ENCODE data around the gene GLI3.

GLI3 gene

DNA sequence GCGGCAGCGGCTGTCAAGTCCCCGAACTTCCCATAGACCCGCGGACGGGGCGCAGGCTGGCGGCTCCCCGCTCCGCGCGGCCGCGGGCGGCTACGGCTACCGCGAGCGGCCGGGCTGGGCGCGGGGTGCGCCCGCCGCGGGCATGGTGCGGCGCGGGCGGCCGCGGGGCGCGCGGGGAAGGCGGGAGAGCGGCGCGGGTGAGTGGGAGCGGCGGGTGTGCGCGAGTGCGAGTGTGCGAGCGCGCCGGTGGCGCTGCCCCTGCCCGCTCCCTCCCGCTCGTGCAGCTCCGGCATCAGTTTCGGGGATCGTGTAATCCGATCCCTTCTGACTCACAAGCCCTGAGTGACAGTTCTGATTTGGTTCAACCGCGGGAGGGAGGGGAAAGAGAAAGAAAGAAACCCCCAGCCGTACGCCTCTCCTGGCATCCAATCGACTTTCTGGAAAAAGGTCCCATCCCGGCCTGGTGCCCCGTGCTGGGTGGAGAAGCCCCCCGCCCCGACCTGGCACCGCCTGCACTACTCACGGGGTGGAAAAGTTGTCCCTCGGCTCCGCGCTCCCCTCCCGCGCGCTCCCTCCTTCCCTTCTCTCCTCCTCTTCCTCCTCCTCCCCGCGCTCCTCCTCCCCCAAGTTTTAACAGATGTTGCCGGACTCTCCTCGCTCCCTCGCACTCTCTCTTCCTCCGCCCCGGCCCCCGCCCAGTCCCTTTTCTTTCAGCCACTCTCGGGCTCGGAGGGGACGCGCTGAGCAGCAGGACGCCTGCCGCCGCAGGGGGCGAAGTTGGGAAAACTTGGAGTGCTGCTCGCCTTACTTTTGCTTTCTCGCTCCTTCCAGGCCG is at the start of gene GLI3:
TSS of gene GLI3 (minus strand) at position 234 of the 835 bp plus-strand sequence. CDS start 13,956 bp downstream, outside the sequence.
- Mint-ChIP-seq H3K27ac (peak within 1 kb of the TSS; percentile 99), H3K36me3 (ENCODE audit: low read depth) (peaks cover 7% of the 10 kb centered on the region), H3K4me1 (peaks cover 74% of the 10 kb centered on the region), H3K4me3 (peak within 1 kb of the TSS; percentile 98), H3K27me3 (ENCODE audit: low read depth, poor library complexity) (peaks cover 2% of the 10 kb centered on the region), H3K9me3 (no peaks in the 10 kb centered on the region)
- TF ChIP-seq, protein P1, sequence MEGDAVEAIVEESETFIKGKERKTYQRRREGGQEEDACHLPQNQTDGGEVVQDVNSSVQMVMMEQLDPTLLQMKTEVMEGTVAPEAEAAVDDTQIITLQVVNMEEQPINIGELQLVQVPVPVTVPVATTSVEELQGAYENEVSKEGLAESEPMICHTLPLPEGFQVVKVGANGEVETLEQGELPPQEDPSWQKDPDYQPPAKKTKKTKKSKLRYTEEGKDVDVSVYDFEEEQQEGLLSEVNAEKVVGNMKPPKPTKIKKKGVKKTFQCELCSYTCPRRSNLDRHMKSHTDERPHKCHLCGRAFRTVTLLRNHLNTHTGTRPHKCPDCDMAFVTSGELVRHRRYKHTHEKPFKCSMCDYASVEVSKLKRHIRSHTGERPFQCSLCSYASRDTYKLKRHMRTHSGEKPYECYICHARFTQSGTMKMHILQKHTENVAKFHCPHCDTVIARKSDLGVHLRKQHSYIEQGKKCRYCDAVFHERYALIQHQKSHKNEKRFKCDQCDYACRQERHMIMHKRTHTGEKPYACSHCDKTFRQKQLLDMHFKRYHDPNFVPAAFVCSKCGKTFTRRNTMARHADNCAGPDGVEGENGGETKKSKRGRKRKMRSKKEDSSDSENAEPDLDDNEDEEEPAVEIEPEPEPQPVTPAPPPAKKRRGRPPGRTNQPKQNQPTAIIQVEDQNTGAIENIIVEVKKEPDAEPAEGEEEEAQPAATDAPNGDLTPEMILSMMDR (IDR thresholded peaks at IDR 0.05) = no peak
- DNase-seq = peak; percentile 91

DNA sequence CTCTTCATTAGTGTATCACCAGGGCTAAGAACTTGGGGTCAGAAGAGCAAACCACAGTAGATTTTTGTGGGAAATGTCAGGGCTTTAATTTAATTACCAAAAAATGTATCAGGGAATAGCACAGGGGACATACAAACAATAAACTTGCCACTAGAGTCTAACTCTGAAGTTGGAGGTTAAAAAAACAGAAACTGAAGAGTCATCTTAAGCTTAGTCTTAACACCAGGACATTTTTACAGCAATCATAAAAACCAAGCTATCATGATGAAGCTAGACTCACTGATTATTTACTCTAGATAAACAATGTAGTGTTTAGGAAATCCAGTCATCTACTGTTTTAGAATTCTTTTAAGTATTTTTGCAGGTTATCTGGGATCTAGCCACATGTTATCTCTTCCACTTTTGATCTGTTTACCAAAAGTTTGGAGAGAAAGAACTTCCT is 48.4 kb upstream of the GLI3 start:
- no peaks in the 10 kb centered on the region for H3K36me3 Mint-ChIP-seq (ENCODE audit: low read depth)
- H3K4me3 Mint-ChIP-seq = no peak overlapping the region
- peaks cover 2% of the 10 kb centered on the region for H3K27me3 Mint-ChIP-seq (ENCODE audit: low read depth, poor library complexity)
- no peak overlapping the region for H3K27ac Mint-ChIP-seq
- peaks cover 29% of the 10 kb centered on the region for H3K4me1 Mint-ChIP-seq
- H3K9me3 Mint-ChIP-seq = no peaks in the 10 kb centered on the region
- TF ChIP-seq, protein P1 (IDR thresholded peaks at IDR 0.05) = no peak
- no peak for DNase-seq

DNA sequence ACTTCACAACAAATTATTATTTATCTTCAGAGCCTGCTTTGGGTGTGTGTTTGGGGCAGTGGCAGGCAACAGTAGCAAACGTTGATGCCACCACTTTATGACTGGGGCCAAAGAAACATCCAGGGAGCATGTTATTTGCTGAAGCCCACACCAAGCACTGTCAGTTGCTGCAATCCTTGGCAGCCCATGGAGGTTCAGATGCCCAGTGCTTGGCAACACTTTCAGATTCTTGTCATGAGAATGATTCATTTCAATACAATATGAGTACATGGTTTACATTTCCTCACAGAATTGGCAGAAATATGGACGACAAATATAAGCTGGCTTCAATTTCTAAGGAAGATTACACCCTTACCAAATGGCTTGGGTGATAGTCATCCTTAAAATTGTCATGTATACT is 46.5 kb upstream of the GLI3 start:
- H3K36me3 Mint-ChIP-seq (ENCODE audit: low read depth) = no peaks in the 10 kb centered on the region
- no peak for DNase-seq
- H3K4me1 Mint-ChIP-seq = peaks cover 29% of the 10 kb centered on the region
- peaks cover 8% of the 10 kb centered on the region for H3K9me3 Mint-ChIP-seq
- TF ChIP-seq, protein P1 (IDR thresholded peaks at IDR 0.05) = no peak
- no peak overlapping the region for H3K4me3 Mint-ChIP-seq
- peaks cover 2% of the 10 kb centered on the region for H3K27me3 Mint-ChIP-seq (ENCODE audit: low read depth, poor library complexity)
- no peak overlapping the region for H3K27ac Mint-ChIP-seq

- no peaks in the 10 kb centered on the region for H3K36me3 Mint-ChIP-seq (ENCODE audit: low read depth)
- DNase-seq = no peak
- H3K4me3 Mint-ChIP-seq = no peak overlapping the region
- no peak overlapping the region for H3K27ac Mint-ChIP-seq
- peaks cover 3% of the 10 kb centered on the region for H3K27me3 Mint-ChIP-seq (ENCODE audit: low read depth, poor library complexity)
- peaks cover 12% of the 10 kb centered on the region for H3K9me3 Mint-ChIP-seq
- H3K4me1 Mint-ChIP-seq = peaks cover 13% of the 10 kb centered on the region
- TF ChIP-seq, protein P1 (IDR thresholded peaks at IDR 0.05) = no peak
Observed at GRCh38 chr7:42278344-42278743, 41.3 kb upstream of the GLI3 start.

- Mint-ChIP-seq H3K4me1 (peaks cover 28% of the 10 kb centered on the region), H3K27ac (no peak overlapping the region), H3K9me3 (peaks cover 4% of the 10 kb centered on the region), H3K4me3 (no peak overlapping the region), H3K36me3 (ENCODE audit: low read depth) (no peaks in the 10 kb centered on the region), H3K27me3 (ENCODE audit: low read depth, poor library complexity) (peaks cover 3% of the 10 kb centered on the region)
- DNase-seq = no peak
- TF ChIP-seq, protein P1 (IDR thresholded peaks at IDR 0.05) = no peak
Observed at GRCh38 chr7:42274053-42274452, 37.0 kb upstream of the GLI3 start.
